Uterus (tissue), 2 donors: Measurements from ENCODE around the gene FTH1.

Experiments used
- POLR2A ChIP-seq, 2 donors: fragments of 450-650 bp; IDR thresholded peaks; one replicate each; pipeline ENCODE4 v1.6.1; 2016; ENCODE audit warnings: antibody characterized with exemption in 2 of 2, mild to moderate bottlenecking in 1 of 2, moderate library complexity in 1 of 2
- TF ChIP-seq, protein P1 (sequence below), 4 experiments: fragments of 200-600 bp in 2 of 4; fragments of 450-650 bp in 2 of 4; sonication (generic) in 2 of 4; IDR thresholded peaks; one replicate each; pipeline ENCODE4 v1.5.1; 2016 to 2019; ENCODE audit warnings: antibody characterized with exemption in 4 of 4, mild to moderate bottlenecking in 2 of 4, moderate library complexity in 1 of 4

DNA sequence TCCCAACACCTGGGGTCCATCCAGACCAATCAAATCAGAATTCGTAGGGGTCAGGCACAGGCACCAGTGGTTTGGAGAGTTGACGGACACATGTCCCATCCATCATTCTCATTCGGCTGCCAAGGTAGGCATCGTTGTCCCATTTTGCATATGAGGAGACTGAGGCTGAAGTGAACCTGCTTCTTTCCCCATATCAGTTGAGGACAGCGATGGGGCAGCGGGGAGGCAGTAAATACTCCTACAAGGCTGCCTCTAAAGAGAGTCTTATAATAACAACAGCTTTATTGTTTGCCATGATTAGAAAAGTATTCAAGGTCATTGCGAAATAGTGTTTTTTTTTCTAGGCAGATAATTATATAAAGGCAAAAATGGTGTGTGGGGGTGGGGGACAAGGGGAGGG is 18.9 kb downstream of the FTH1 start:
- TF ChIP-seq, protein P1, sequence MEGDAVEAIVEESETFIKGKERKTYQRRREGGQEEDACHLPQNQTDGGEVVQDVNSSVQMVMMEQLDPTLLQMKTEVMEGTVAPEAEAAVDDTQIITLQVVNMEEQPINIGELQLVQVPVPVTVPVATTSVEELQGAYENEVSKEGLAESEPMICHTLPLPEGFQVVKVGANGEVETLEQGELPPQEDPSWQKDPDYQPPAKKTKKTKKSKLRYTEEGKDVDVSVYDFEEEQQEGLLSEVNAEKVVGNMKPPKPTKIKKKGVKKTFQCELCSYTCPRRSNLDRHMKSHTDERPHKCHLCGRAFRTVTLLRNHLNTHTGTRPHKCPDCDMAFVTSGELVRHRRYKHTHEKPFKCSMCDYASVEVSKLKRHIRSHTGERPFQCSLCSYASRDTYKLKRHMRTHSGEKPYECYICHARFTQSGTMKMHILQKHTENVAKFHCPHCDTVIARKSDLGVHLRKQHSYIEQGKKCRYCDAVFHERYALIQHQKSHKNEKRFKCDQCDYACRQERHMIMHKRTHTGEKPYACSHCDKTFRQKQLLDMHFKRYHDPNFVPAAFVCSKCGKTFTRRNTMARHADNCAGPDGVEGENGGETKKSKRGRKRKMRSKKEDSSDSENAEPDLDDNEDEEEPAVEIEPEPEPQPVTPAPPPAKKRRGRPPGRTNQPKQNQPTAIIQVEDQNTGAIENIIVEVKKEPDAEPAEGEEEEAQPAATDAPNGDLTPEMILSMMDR (IDR thresholded peaks at IDR 0.05): no peak
- TF ChIP-seq POLR2A (IDR thresholded peaks at IDR 0.05): no peak
